ENCODE measurements around the gene TTC32.

Gene TTC32

DNA sequence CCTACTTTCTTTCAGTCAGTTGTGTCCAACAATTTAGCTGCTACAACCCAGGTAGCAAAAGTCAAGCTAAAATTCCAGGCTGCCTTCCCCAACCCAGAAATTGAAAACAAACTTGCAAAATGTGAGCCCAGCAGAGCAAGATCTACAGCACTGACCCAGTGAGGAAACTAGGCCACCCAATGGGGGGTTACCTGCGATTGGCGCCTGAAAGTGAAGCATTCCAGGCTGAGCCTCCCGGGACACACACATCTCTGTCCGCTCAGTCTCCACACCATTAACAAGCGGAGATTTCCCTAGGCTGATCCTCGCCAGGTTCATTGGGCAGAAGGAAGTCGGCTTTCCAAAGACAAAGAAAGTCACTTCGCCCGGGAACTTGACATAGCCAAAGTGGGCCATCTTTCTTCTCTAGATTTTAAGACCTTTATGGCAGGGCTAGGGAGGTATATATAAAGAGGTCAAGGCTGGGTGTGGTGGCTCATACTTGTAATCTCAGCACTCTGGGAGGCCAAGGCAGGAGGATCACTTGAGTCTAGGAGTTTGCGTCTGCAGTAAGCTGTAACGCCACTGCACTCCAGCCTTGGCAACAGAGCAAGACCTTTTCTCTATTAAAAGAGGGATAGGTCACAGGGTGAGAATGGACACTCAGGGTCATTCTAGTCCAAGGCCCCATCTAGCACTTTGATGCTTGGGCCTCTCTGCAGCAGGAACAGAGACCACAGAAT, 53.6 kb downstream of the TTC32 start:
- no peak for DNase-seq

GRCh38 chr2:19847486-19847885, 54.3 kb downstream of the TTC32 start:
- no peak for DNase-seq
